ENCODE results near the gene PAX8.
A peak's percentile ranks its signal among the peaks of the same experiment; 100 is the strongest.

The PAX8 gene

GRCh38 chr2:113200736-113201490, 77.8 kb downstream of the PAX8 start:
- no peak for DNase-seq

- DNase-seq, result no peak
These were observed 78.5 kb downstream of the PAX8 start for GRCh38 chr2:113200236-113200635.

- DNase-seq, result peak; percentile 75
These were observed 79.7 kb downstream of the PAX8 start for GRCh38 chr2:113198790-113199612.

GRCh38 chr2:113198048-113198789, 80.5 kb downstream of the PAX8 start:
- no peak for DNase-seq

GRCh38 chr2:113197347-113198047, 81.2 kb downstream of the PAX8 start:
- DNase-seq, result no peak

- DNase-seq, result no peak
These were observed 81.9 kb downstream of the PAX8 start for GRCh38 chr2:113196839-113197238.

- no peak for DNase-seq
These were observed 82.7 kb downstream of the PAX8 start for GRCh38 chr2:113195923-113196501.

GRCh38 chr2:113192459-113193100, 86.1 kb downstream of the PAX8 start:
- DNase-seq, result no peak

GRCh38 chr2:113190871-113191270, 87.8 kb downstream of the PAX8 start:
- no peak for DNase-seq

- no peak for DNase-seq
These were observed 91.0 kb downstream of the PAX8 start for GRCh38 chr2:113187771-113188170.

GRCh38 chr2:113186433-113186796, 92.3 kb downstream of the PAX8 start:
- no peak for DNase-seq

GRCh38 chr2:113185664-113186432, 92.9 kb downstream of the PAX8 start:
- no peak for DNase-seq

- DNase-seq, result no peak
These were observed 94.0 kb downstream of the PAX8 start for GRCh38 chr2:113184531-113185230.

- no peak for DNase-seq
These were observed 95.0 kb downstream of the PAX8 start for GRCh38 chr2:113183703-113184102.

- DNase-seq, result no peak
These were observed 95.5 kb downstream of the PAX8 start for GRCh38 chr2:113183264-113183663.

- DNase-seq, result no peak
These were observed 96.1 kb downstream of the PAX8 start for GRCh38 chr2:113182471-113183260.

- DNase-seq, result no peak
These were observed 97.3 kb downstream of the PAX8 start for GRCh38 chr2:113181258-113182051.

GRCh38 chr2:113180131-113180946, 98.4 kb downstream of the PAX8 start:
- DNase-seq, result peak; percentile 10
